Ureter (tissue), 1 donor: ENCODE measurements around the gene SYPL2. TPM values are rescaled to one million over a fixed set of nuclear protein-coding genes. Genes with fewer than 3 reads are reported as not detected.

ENCODE experiments used
- DNase-seq: peaks from one replicate; pipeline ENCODE4 v3.0.0-alpha.2; 2020; ENCODE audit warnings: low spot score
- total RNA-seq: library from RNA; stranded (reverse); gene quantifications from one replicate; pipeline ENCODE4 v1.2.4, GENCODE V29; 2023
- donor health status: DM: yes; HTN: yes; CAD: no.

Gene SYPL2
- total RNA-seq, 1 donor from 2014 or later = 2.0 TPM

DNA sequence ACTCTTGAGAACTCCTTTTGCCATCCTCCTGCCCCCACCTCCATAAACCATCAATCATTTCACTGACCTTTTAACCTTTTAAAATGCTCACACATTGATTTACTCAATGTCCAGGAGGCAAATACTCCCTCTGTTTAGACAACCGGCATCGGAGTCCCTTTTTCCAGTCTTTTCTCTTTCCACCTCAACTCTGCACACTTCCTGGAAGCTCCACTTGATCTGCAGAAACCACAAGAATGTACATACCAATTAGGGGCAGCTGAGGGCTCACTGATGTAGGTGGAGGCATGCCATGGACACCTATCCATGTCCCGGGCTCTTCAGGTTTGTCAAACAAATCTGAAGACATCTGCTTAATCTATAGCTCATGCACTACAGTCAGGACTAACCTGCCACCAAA, 48.5 kb downstream of the SYPL2 start:
- DNase-seq = no peak

DNA sequence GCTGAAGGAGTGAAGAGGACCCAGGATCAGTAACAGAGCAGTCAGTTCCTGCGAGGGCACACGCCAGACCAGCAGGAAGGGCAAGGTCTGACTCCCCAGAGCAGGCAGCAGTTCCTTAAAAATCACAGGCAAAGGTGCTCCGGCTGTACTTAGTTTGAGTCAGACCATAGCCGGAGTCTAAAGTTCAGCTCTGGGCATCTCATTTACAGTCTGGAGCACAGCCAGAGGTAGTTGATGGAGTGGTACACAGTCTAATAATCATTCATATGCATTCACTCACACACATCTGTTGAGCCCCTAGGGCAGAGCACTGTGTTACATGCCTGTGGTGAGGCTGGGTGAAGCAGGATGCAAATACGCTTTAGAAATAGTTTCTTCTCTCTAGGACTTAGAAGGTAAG, 50.5 kb downstream of the SYPL2 start:
- DNase-seq = no peak

DNA sequence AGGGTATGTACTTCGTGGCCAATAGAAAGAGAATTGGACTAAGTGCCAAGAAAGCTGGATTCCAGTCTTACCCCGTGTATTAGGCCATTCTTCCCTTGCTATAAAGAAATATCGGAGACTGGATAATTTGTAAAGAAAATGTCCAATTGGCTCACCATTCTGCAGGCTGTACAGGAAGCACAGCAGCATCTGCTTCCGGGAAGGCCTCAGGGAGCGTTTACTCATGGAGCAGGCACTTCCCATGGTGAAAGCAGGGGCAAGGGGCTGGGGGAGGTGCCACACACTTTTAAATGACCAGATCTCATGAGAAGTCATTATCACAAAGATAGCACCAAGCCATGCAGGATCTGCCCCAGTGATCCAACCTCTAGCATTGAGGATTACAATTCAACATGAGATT, 51.0 kb downstream of the SYPL2 start:
- no peak for DNase-seq

GRCh38 chr1:109521002-109521951, 54.9 kb downstream of the SYPL2 start:
- DNase-seq = no peak

GRCh38 chr1:109522026-109522425, 55.7 kb downstream of the SYPL2 start:
- DNase-seq = no peak

GRCh38 chr1:109523706-109524105, 57.4 kb downstream of the SYPL2 start:
- no peak for DNase-seq

DNA sequence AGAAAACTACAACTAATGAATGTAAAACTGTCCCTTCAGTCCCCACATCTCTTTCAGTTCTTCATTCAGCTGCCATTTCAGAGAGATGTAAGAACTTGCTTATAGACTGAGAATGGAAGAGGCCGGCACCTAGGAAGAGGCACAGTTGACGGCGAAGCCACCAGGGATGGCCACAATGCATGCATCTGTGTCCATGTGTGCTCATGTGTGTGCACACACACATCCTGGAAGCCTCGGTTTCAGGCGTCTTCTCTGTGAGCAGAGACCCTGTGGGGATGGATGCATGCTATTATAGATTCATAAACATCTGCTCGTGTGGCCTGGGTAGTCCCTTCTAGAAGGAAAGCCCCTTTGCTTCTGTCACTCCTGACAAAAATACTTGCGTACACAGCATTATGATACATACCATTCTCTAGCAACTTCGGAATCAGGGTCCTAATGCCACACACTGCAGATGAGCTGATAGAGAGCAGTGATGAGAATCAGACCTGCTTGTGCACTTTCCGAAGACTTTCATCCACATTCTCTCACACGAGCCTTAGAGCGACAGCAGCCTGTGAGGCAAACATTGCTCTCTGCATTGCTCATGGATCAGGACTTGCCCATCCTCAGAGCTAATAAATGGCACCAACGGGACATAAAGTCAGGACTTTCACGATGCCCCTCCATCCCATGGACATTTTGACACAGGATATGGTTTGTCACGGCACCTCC, 60.9 kb downstream of the SYPL2 start:
- DNase-seq = no peak

DNA sequence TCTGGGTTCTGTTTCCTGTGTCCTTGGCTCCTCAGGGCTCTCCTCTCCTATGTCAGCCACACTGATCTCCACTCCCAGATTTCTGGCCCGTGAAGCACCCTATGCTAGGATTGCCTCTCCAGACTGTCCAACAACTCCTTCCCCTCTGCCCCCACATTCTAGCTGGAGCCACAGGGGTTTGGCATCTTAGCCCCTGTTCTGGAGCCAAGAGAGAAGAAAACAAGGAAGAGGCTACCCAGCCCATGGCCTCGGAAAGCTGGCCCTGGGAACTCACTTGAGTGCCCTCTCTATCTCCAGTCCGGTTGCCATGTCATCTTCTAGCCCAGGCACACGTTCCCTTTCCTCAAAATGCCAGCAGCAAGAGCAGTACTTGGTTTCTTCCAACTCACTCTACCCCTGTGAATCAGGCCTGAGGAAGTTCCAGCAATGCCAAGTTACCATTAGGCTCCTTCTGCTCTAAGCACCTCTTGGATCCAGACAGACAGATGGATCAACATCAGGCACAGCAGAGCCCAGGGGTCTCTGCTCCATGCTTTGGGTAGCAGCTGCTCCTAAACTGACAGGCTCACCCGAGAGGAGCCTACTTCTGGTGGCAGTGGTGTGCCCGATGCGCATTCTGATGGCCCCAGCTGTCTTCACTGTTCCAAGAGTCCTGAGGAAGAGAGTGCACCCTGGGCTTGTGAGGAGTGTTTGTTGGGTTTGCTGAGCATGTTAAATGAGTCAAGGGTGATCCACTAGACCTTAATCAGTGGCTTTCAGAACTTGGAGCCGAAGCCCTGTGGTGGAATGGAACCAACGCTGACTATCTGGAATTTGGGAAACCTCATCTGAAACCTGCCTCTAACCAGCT, 61.7 kb downstream of the SYPL2 start:
- DNase-seq = no peak

GRCh38 chr1:109528712-109529111, 62.4 kb downstream of the SYPL2 start:
- no peak for DNase-seq

GRCh38 chr1:109529881-109530456, 63.6 kb downstream of the SYPL2 start:
- no peak for DNase-seq

GRCh38 chr1:109530457-109531087, 64.2 kb downstream of the SYPL2 start:
- no peak for DNase-seq

DNA sequence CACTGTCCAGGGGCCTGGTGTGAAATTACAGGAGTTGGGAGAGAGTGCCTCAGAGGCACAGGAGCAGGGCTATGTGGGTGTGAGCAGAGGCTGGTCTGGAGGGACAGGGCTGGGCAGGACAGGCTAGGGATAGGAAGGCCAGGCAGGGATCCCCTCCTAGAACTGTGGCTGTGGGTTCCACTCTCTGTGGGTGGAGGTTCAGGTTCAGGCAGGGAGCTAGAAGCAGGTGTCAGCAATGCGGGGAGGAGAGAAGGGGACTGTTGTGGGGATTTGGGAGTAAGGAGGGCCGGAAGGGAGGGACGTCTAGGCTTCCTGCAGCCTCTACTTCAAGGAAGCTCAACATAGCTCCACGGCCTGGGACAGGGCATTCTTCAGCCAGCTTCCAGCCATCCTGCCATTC, 65.0 kb downstream of the SYPL2 start:
- no peak for DNase-seq

Other genes with a start within 250 kb of the SYPL2 start
- 19.2 TPM for gene CELSR2, start 217.0 kb upstream of the SYPL2 start, total RNA-seq
- gene PSRC1, start 183.4 kb upstream of the SYPL2 start, total RNA-seq = 3.1 TPM
- not detected for gene MYBPHL, start 159.5 kb upstream of the SYPL2 start, total RNA-seq
- 63.8 TPM for gene SORT1, start 68.6 kb upstream of the SYPL2 start, total RNA-seq
- gene PSMA5, start 40.1 kb upstream of the SYPL2 start, total RNA-seq = 78.1 TPM
- gene ATXN7L2, start 17.4 kb downstream of the SYPL2 start, total RNA-seq = 6.0 TPM
- 10.5 TPM for gene CYB561D1, start 27.5 kb downstream of the SYPL2 start, total RNA-seq
- gene AMIGO1, start 43.2 kb downstream of the SYPL2 start, total RNA-seq = 6.0 TPM
- gene GPR61, start 73.3 kb downstream of the SYPL2 start, total RNA-seq = not detected
- 6.6 TPM for gene GNAI3, start 82.1 kb downstream of the SYPL2 start, total RNA-seq
- gene GNAT2, start 153.1 kb downstream of the SYPL2 start, total RNA-seq = not detected
- gene AMPD2, start 153.3 kb downstream of the SYPL2 start, total RNA-seq = 45.8 TPM
- 38.2 TPM for gene GSTM4, start 189.6 kb downstream of the SYPL2 start, total RNA-seq
- 104 TPM for gene GSTM2, start 201.5 kb downstream of the SYPL2 start, total RNA-seq
- gene GSTM1, start 221.3 kb downstream of the SYPL2 start, total RNA-seq = not detected
- 11.6 TPM for gene GSTM5, start 245.7 kb downstream of the SYPL2 start, total RNA-seq